ENCODE results near the gene MUC13.

DNA sequence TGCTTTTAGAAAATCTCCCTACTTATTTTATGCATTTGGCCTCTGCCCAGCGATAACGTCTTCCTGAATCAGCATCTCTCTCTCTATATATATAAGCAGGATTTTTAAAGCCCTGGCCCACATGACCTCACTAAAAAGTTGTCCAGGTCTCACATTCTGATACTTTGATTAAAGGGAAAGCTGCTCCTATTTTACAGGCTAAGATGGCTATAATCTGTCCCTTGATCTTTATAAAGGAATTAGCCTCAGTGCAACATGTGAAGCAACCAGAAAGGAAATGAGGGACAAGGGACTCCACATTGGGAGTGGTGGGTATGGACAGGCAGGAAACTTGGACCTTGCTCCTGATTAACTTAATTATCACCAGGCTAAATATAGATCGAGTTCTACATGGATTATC, 25.6 kb upstream of the MUC13 start:
- TF ChIP-seq POLR2AphosphoS5 (IDR thresholded peaks at IDR 0.05; ENCODE audit: borderline replicate concordance, low read depth, low read length) (no peak), EZH2 (IDR thresholded peaks at IDR 0.05) (no peak), FOXP2 (optimal IDR thresholded peaks at IDR 0.05; ENCODE audit: control extremely low read depth, extremely low read length, insufficient read depth) (no peak)

Data from SK-N-MC (cell line).